B cell (primary cell): Measurements from ENCODE around the gene RNF135. TPM values are rescaled to one million over a fixed set of nuclear protein-coding genes. Genes with fewer than 3 reads are reported as not detected.

Source experiments
- ATAC-seq: fragments of 200-7000 bp; cut with Tn5 transposase; one replicate; pipeline ENCODE4 v1.10.0; 2021; ENCODE audit warnings: low read depth, mild to moderate bottlenecking, moderate number of reproducible peaks, moderate library complexity
- CTCF ChIA-PET: fragments of 350-600 bp; sonication (Branson Sonifier 250); formaldehyde crosslinking; loops from one replicate; lab custom pipeline; 2021; ENCODE audit warnings: antibody characterized with exemption, inconsistent platforms; lab: Charles Lee
- POLR2A ChIA-PET: fragments of 350-600 bp; sonication (Branson Sonifier 250); formaldehyde crosslinking; loops from one replicate; lab custom pipeline; 2021; ENCODE audit warnings: antibody characterized with exemption; lab: Charles Lee
- DNase-seq: peaks from one replicate; pipeline ENCODE4 v3.0.0; 2013
- H2AFZ ChIP-seq: 2 replicates; pipeline ENCODE4 v1.6.1; 2012; ENCODE audit warnings: mild to moderate bottlenecking, low read depth, low read length; ENCODE audit not compliant: insufficient read depth, poor library complexity, severe bottlenecking
- H3K27ac ChIP-seq, 2 donors: 1 replicate in 1 of 2; 2 replicates in 1 of 2; pipeline ENCODE4 v1.5.1; 2012 to 2013; ENCODE audit warnings: low read length in 2 of 2, mild to moderate bottlenecking in 2 of 2, moderate library complexity in 1 of 2
- H3K27me3 ChIP-seq, 4 experiments: fragments of 200-600 bp in 1 of 4; sonication (generic) in 1 of 4; replicated peaks in 1 of 4; 1 replicate in 2 of 4; 2 replicates in 2 of 4; pipeline versions ENCODE4 v1.6.1 to v1.7.0; 2013 to 2016; ENCODE audit warnings: low read length in 3 of 4, mild to moderate bottlenecking in 2 of 4, mixed read lengths in 1 of 4, moderate library complexity in 1 of 4; ENCODE audit not compliant: insufficient read depth in 4 of 4, control insufficient read depth in 3 of 4; ENCODE audit errors: control extremely low read depth in 1 of 4
- H3K36me3 ChIP-seq, 2 experiments: replicated peaks in 1 of 2; 1 replicate in 1 of 2; 2 replicates in 1 of 2; pipeline versions ENCODE4 v1.6.1 to v1.7.1; 2013; ENCODE audit warnings: low read length in 1 of 2; ENCODE audit not compliant: insufficient read depth in 2 of 2, control insufficient read depth in 1 of 2; ENCODE audit errors: control extremely low read depth in 1 of 2, extremely low read depth in 1 of 2
- H3K4me1 ChIP-seq, 2 donors: fragments of 200-600 bp in 1 of 2; sonication (generic) in 1 of 2; 1 replicate in 1 of 2; 2 replicates in 1 of 2; pipeline versions ENCODE4 v1.5.1 to v1.6.1; 2013 to 2017; ENCODE audit warnings: low read length in 2 of 2; ENCODE audit not compliant: control insufficient read depth in 2 of 2, insufficient read depth in 2 of 2
- H3K4me2 ChIP-seq: replicated peaks from 2 replicates; pipeline ENCODE3; 2012; ENCODE audit warnings: mild to moderate bottlenecking, low read depth, low read length; ENCODE audit not compliant: poor library complexity, severe bottlenecking
- H3K4me3 ChIP-seq, 5 experiments: fragments of 200-600 bp in 1 of 5; sonication (generic) in 1 of 5; 1 replicate in 3 of 5; 2 replicates in 2 of 5; pipeline versions ENCODE4 v1.5.1 to v1.7.0; 2011 to 2016; ENCODE audit warnings: low read length in 4 of 5, mild to moderate bottlenecking in 4 of 5, low read depth in 2 of 5, control low read depth in 1 of 5, moderate library complexity in 1 of 5; ENCODE audit not compliant: insufficient read depth in 1 of 5; ENCODE audit errors: control extremely low read depth in 1 of 5, extremely low read depth in 1 of 5
- H3K79me2 ChIP-seq: fragments of 200-600 bp; sonication (generic); one replicate; pipeline ENCODE4 v1.6.0; 2016; ENCODE audit warnings: low read length; ENCODE audit not compliant: control insufficient read depth, insufficient read depth
- H3K9ac ChIP-seq: fragments of 200-600 bp; sonication (generic); 2 replicates; pipeline ENCODE4 v1.6.1; 2017; ENCODE audit warnings: mild to moderate bottlenecking, low read length, moderate library complexity
- H3K9me3 ChIP-seq, 3 donors: one replicate each; pipeline versions ENCODE4 v1.6.1 to v1.7.1; 2013; ENCODE audit warnings: low read length in 2 of 3; ENCODE audit not compliant: control insufficient read depth in 2 of 3, insufficient read depth in 1 of 3; ENCODE audit errors: control extremely low read depth in 1 of 3
- H4K20me1 ChIP-seq: 2 replicates; pipeline ENCODE4 v1.6.0; 2012; ENCODE audit warnings: mild to moderate bottlenecking, low read length; ENCODE audit not compliant: insufficient read depth, control insufficient read depth, poor library complexity, severe bottlenecking
- H3K27ac Mint-ChIP-seq: one replicate; pipeline ENCODE4 v1.8.0; 2021; ENCODE audit warnings: mixed read lengths
- H3K27me3 Mint-ChIP-seq: one replicate; pipeline ENCODE4 v1.8.0; 2021; ENCODE audit warnings: mixed read lengths
- H3K4me1 Mint-ChIP-seq: one replicate; pipeline ENCODE4 v1.8.0; 2021; ENCODE audit warnings: mixed read lengths
- H3K4me3 Mint-ChIP-seq: one replicate; pipeline ENCODE4 v1.8.0; 2021; ENCODE audit warnings: mixed read lengths
- H3K9me3 Mint-ChIP-seq: one replicate; pipeline ENCODE4 v1.8.0; 2022; ENCODE audit warnings: mixed read lengths; ENCODE audit not compliant: insufficient read depth
- EZH2 ChIP-seq: IDR thresholded peaks from 2 replicates; pipeline ENCODE4 v1.6.1; 2012; ENCODE audit warnings: borderline replicate concordance, low read depth, mild to moderate bottlenecking, moderate library complexity, low read length; ENCODE audit not compliant: insufficient read depth, poor library complexity, severe bottlenecking
- WGBS: methylation state at CpG from one replicate; pipeline ENCODE4 v1.1.5; 2013; ENCODE audit warnings: missing lambda C conversion rate; ENCODE audit not compliant: insufficient coverage; 5-methylcytosine and 5-hydroxymethylcytosine counted together
- intact Hi-C: fragments of 100-400 bp; cut with micrococcal nuclease; formaldehyde crosslinking; loops from one replicate; pipeline ENCODE4 v1.10.0; 2022
- polyA plus RNA-seq: library from polyadenylated mRNA; depleted of rRNA; stranded (reverse); fragments of >200 nt; gene quantifications from 2 replicates; pipeline ENCODE4 v1.2.3, GENCODE V29; 2012
- total RNA-seq, 2 donors: library from RNA; stranded (reverse); fragments of 120-200 nt in 1 of 2; gene quantifications; 1 replicate in 1 of 2; 2 replicates in 1 of 2; pipeline versions ENCODE4 v1.2.3 to v1.2.4, GENCODE V29; 2013 to 2022
- TF ChIP-seq, protein P1 (sequence below): fragments of 200-600 bp; IDR thresholded peaks from one replicate; pipeline ENCODE4 v1.8.0; 2022; ENCODE audit warnings: antibody characterized with exemption, mild to moderate bottlenecking

Gene RNF135
- total and polyA plus RNA-seq, 2 donors (not counting 1 experiment from before 2014, with no cell fraction given), result 23.4 to 24.2 TPM

DNA sequence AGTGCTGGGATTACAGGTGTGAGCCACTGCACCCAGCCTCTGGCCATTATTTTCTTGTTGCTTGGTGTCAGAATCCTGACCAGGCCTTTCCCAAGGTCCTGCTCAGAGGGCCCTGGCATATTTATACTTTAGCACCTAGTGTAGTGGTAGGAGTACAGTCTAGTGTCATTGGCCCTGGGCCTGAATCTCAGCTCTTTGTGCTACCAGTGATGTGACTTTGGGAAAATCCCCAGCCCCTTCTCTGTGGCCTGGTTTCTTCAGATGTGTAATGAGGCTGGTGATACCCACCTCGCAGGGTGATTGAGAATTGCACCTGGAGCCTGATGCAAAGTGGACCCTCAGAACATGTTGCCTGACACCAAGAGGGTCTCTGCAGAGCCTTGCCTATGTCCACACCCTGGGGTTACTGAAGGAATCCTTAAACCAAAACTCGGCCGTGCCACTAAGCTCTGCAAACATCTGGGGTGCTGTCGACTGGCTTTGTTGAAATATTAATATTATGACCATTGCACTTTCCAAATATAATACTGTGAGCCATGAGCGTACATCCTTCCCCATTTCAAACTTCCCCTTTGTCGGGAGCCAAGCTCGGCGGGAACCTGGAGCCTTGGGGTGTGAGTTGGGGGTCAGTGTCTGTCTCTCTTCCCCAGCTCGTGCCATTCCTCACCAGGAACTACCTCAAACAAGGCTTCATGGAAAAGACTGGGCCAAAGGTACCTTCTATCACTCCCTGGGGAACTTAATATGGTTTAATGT, 18.0 kb upstream of the RNF135 start:
- DNase-seq (peak; percentile 56), ATAC-seq (peak; percentile 48)
- no peaks in the 10 kb centered on the region for H3K9me3 Mint-ChIP-seq
- H2AFZ ChIP-seq, result peak overlapping the region; percentile 41
- H3K27me3 Mint-ChIP-seq, result no peaks in the 10 kb centered on the region
- peak overlapping the region; percentile 74 for H3K4me3 Mint-ChIP-seq
- peak overlapping the region; percentile 31 for H3K9ac ChIP-seq
- H3K79me2 ChIP-seq, result no peaks in the 10 kb centered on the region
- TF ChIP-seq EZH2, result no peak
- TF ChIP-seq, protein P1, sequence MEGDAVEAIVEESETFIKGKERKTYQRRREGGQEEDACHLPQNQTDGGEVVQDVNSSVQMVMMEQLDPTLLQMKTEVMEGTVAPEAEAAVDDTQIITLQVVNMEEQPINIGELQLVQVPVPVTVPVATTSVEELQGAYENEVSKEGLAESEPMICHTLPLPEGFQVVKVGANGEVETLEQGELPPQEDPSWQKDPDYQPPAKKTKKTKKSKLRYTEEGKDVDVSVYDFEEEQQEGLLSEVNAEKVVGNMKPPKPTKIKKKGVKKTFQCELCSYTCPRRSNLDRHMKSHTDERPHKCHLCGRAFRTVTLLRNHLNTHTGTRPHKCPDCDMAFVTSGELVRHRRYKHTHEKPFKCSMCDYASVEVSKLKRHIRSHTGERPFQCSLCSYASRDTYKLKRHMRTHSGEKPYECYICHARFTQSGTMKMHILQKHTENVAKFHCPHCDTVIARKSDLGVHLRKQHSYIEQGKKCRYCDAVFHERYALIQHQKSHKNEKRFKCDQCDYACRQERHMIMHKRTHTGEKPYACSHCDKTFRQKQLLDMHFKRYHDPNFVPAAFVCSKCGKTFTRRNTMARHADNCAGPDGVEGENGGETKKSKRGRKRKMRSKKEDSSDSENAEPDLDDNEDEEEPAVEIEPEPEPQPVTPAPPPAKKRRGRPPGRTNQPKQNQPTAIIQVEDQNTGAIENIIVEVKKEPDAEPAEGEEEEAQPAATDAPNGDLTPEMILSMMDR, result no peak
- CTCF ChIA-PET, result interaction anchor here (1.0 to 1.3 kb wide), 2 partner anchors 8 to 18 kb away, joined by 3 to 4 read pairs; partner anchors contain the start of gene RNF135
- H3K9me3 ChIP-seq, result no peaks in the 10 kb centered on the region
- H4K20me1 ChIP-seq, result no peaks in the 10 kb centered on the region
- H3K27me3 ChIP-seq, result no peaks in the 10 kb centered on the region
- H3K4me2 ChIP-seq, result peak overlapping the region; percentile 68
- peaks cover 71 to 83% of the 10 kb centered on the region in 2 donors for H3K4me1 ChIP-seq
- peak overlapping the region in 3 of 5 experiments; percentile 2 to 41 (median 12) for H3K4me3 ChIP-seq
- peaks cover 63% of the 10 kb centered on the region for H3K4me1 Mint-ChIP-seq
- intact Hi-C loops, result no loop called here
- H3K27ac Mint-ChIP-seq, result peak overlapping the region; percentile 91
- peaks cover 0 to 3% of the 10 kb centered on the region in 2 experiments for H3K36me3 ChIP-seq
- POLR2A ChIA-PET, result interaction anchor here (1.3 kb wide), 1 partner anchor 14 kb away, joined by 7 read pairs; no protein-coding TSS in a partner anchor
- peak overlapping the region; percentile 53 to 82 for H3K27ac ChIP-seq
- 0% methylated on average over 1 of the region's 9 CpGs for WGBS
